Erythroblast (primary cell): Measurements from ENCODE around the gene GRIP2.

Experiments used
- GATA1 ChIP-seq: IDR thresholded peaks from 2 replicates; pipeline ENCODE4 v1.6.1; 2011; ENCODE audit warnings: low read depth, mild to moderate bottlenecking, control low read depth, low read length, moderate library complexity
- POLR2A ChIP-seq: IDR thresholded peaks from 2 replicates; pipeline ENCODE4 v1.6.1; 2011; ENCODE audit warnings: mild to moderate bottlenecking, low read length

- no peak for TF ChIP-seq POLR2A
- TF ChIP-seq GATA1: no peak
Observed at GRCh38 chr3:14507757-14508504, 32.2 kb downstream of the GRIP2 start.
